ENCODE data around the gene ATP11B.
"Not testable (repeated sequence)": the region's sequence is repeated elsewhere in the genome, so short reads cannot be mapped to it uniquely, and the experiment has no call there.

The ATP11B gene

GRCh38 chr3:182796310-182796709, 3.0 kb downstream of the ATP11B start:
- DNase-seq, result no peak

- DNase-seq, result no peak
Measured at GRCh38 chr3:182797876-182798275, 4.6 kb downstream of the ATP11B start.

- not testable (repeated sequence) for DNase-seq
Measured at GRCh38 chr3:182799143-182799542, 5.8 kb downstream of the ATP11B start.

- DNase-seq, result no peak
Measured at GRCh38 chr3:182800508-182800907, 7.2 kb downstream of the ATP11B start.

DNA sequence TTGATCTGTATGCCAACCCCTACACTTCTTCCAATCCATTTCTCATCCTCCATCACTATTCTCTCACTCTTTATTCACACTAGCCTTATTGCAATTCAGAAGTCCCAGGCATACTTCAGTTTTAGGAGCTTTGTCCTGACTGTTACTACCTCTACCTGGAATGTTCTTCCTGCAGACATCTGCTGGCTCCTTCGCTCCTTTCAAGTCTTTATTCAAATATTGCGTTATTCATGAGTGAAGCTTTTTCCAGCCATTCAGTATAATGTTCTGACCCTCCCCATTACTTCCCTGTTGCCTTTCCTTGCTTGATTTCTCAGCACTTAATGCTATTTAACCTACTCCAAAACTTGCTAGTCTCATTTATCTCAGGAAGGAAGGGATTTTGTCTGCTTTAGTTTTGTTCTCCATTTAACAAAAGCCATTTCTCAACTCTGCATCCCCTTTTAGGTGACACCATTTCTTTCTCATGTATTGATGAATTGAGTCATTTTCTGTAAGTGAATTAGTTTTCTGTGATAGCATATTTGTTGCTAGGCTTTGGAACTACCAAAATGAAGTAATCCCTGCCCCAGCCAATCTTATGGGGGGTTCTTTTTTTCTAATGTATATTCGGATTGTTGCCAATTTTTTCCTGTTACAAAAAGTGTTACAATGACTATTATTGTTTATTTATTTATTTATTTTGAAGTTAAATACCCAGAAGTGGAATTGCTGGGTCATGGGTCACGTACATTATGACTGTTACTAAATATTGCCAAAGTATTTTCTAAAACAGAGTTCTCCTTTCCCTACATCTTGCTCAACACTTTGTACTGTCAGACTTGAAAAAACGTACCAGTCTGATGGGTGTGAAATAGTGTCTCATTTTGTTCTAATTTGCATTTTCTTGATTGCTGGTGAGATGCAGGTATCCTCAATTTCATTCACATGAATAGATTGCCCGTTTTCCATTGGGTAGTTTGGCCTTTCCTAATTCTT, 9.4 kb downstream of the ATP11B start:
- no peak for DNase-seq

- DNase-seq, result no peak
Measured at GRCh38 chr3:182803596-182803995, 10.3 kb downstream of the ATP11B start.

DNA sequence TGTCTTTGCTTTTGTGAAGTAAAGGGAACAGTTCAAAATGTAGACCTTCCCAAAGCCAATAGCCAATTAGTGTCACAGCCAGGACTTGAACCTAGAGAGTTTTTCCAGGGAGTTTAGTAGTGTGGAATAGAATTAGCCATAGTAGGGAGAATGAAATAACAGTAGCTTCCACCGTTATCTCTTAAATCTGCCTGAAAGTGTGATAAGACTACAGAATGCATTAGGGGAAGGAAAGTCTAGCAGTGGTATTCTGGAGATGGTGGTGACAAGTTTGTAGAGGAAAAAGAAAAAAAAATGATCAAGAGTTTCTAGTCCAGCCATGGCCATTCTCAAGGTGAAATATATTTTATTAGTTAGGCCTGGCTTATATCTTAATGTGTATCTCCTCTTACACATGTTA, 13.8 kb downstream of the ATP11B start:
- DNase-seq, result no peak

- no peak for DNase-seq
Measured at GRCh38 chr3:182808041-182808770, 14.9 kb downstream of the ATP11B start.

DNA sequence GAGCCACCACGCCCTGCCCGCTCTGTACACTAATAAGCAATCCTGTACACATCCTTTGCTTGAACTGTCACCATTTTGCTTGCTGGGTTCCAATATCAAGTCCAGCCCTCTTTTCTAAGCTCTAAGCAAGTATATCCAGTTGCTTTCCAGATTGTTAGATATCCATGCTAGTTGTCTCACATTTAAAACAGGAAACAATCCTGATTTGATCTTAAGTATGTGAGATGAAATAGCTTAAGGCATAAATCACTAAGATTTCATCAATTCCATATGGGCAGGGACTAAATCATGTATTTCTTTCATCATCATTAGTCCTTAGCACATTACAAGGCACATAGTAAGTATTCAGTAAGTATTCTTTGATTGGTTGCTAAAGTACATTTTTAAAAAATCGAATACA, 16.2 kb downstream of the ATP11B start:
- DNase-seq, result no peak

DNA sequence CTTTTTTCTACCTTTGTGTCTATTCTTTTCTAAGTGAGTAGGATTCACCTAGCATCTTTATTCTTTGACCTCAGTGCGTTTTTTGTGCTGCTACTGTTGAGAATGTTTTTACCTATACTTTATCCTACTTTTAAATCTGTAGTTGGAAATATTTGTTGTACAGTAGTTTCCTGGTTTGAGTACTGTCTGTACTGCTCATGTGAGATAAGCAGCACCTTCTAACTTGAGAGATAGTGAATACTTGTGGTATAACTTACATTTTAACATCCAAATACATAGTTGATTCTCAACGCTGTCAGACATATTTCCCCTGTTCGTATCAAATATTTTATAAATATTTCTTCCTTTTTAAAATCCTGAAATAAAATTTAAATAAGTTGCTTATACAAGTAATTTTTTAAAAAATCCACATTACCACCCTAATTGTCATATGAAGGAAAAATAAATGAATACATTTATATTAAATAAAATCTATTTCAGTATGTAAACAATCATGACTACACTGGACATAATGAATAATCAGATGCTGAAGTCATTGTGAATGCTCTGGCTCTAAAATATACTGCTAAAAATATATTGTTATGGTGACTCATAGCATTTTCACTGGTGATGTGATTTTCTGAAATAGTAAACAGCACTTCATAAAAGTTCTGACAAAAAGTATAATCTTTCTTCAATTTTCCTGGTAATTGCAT, 17.4 kb downstream of the ATP11B start:
- DNase-seq, result no peak

GRCh38 chr3:182811269-182811596, 17.9 kb downstream of the ATP11B start:
- DNase-seq, result no peak

GRCh38 chr3:182812123-182812522, 18.8 kb downstream of the ATP11B start:
- DNase-seq, result no peak

- no peak for DNase-seq
Measured at GRCh38 chr3:182814419-182815062, 21.2 kb downstream of the ATP11B start.

DNA sequence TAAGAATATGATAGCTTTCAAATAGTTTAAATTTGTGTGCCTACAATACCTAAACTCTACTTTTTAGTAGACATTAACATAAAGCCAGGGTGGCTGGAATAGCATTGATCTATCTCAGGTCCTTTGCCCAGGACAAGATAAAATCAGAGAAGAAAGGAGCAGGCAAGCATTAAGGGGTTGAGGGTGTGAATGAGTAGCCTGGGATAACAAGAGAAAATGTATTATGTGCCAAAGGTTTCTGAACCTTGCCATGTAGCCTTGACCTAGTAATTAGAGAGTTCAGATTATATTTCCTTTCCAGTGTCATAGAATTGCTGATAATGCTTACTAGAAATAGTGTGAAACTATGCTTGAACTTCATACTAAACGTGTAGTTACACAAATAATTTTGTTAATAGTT, 22.9 kb downstream of the ATP11B start:
- DNase-seq, result no peak

- DNase-seq, result no peak
Measured at GRCh38 chr3:182818296-182818978, 25.1 kb downstream of the ATP11B start.

DNA sequence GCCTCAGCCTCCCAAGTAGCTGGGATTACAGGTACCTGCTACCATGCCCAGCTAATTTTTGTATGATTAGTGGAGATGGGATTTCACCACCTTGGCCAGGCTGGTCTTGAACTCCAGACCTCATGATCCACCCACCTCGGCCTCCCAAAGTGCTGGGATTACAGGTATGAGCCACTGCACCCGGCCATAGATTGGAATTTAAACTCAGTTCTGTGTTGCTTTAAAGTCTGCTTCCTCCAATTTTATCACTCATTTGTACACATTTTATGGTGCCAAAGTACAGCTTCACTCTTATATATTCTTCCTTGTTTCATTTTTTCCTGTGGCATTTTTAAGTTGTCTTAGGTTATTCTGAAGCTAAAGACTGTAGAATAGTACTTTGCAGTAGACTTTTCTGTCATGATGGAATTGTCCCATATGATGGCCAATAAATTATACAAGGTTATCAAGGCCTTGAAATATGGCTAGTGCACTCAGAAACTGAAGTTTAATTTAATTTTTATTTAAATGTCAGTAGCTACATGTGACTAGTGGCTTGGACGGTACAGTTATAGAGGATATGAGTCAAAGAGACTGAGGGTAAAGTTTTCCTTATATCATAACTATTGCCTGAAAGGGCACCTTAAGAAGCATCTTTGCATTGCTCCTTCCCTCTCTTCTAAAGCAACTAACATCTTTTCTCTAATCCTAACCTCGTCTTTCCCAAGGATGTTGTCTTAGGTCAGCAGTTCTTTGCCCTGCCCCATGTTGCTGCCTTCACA, 28.1 kb downstream of the ATP11B start:
- no peak for DNase-seq

GRCh38 chr3:182822260-182822659, 29.0 kb downstream of the ATP11B start:
- DNase-seq, result not testable (repeated sequence)

GRCh38 chr3:182824957-182825356, 31.7 kb downstream of the ATP11B start:
- no peak for DNase-seq

GRCh38 chr3:182829761-182830405, 36.6 kb downstream of the ATP11B start:
- no peak for DNase-seq

- no peak for DNase-seq
Measured at GRCh38 chr3:182837855-182838454, 44.7 kb downstream of the ATP11B start.

DNA sequence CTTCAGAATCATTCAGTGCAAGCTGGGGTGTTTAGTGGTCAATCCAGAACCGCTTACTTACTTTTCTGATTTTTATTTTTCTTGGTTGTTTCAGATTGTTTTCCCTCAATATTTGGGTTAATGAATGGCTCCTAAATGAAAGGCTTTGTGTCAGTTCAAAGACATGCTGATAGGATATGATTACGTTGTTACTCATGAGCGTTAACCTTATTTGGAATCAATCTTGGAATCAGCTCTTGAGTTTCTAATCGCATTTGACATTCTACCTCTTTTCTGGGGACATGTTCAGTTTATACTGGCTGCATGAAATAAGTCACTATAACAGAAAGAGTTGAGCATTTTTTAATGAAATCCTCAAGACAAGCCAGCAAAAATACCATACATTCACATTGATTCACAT, 50.2 kb downstream of the ATP11B start:
- DNase-seq, result no peak
